Testis (tissue), 3 donors: ENCODE results near the gene CELF2. TPM values are rescaled to one million over a fixed set of nuclear protein-coding genes. Genes with fewer than 3 reads are reported as not detected.

Experiments used
- DNase-seq: peaks from one replicate; pipeline ENCODE4 v3.0.0-alpha.2; 2019
- H3K27ac ChIP-seq, 2 donors: fragments of 200-600 bp; sonication (generic); one replicate each; pipeline ENCODE4 v1.5.1; 2019
- H3K27me3 ChIP-seq: fragments of 200-600 bp; sonication (generic); one replicate; pipeline ENCODE4 v1.5.1; 2019
- H3K36me3 ChIP-seq: fragments of 200-600 bp; sonication (generic); one replicate; pipeline ENCODE4 v1.5.1; 2017; ENCODE audit warnings: low read depth; ENCODE audit errors: missing control alignments
- H3K4me1 ChIP-seq: fragments of 200-600 bp; sonication (generic); one replicate; pipeline ENCODE4 v1.5.1; 2019
- H3K4me3 ChIP-seq, 2 donors: fragments of 200-600 bp; sonication (generic); one replicate each; pipeline ENCODE4 v1.5.1; 2017 to 2019
- H3K9me3 ChIP-seq: fragments of 200-600 bp; sonication (generic); one replicate; pipeline ENCODE4 v1.5.1; 2017
- CTCF ChIP-seq, 3 experiments: fragments of 450-650 bp in 2 of 3; fragments of 200-600 bp in 1 of 3; sonication (generic) in 1 of 3; IDR thresholded peaks; one replicate each; pipeline ENCODE4 v1.5.1; 2016 to 2019; ENCODE audit warnings: antibody characterized with exemption in 3 of 3, mild to moderate bottlenecking in 2 of 3, moderate library complexity in 1 of 3
- POLR2A ChIP-seq: fragments of 450-650 bp; IDR thresholded peaks from one replicate; pipeline ENCODE4 v1.6.1; 2017; ENCODE audit warnings: antibody characterized with exemption, mild to moderate bottlenecking, moderate library complexity
- WGBS, 2 donors: methylation state at CpG; one replicate each; pipeline ENCODE4 v1.1.5; 2018; 5-methylcytosine and 5-hydroxymethylcytosine counted together
- intact Hi-C: fragments of 100-400 bp; cut with DNase I; formaldehyde crosslinking; loops from one replicate; pipeline ENCODE4 v1.15.1; 2023; ENCODE audit warnings: low total_unique reads
- polyA plus RNA-seq: library from polyadenylated mRNA; stranded (reverse); fragments of 350-450 nt; fragmentation: Illumina TruSeq; extraction: RNeasy Lipid Tissue Mini Kit (QIAGEN cat#74804); gene quantifications from one replicate; pipeline ENCODE4 v1.2.3, GENCODE V29; 2014; ENCODE audit warnings: low read depth, low replicate concordance; ENCODE audit not compliant: insufficient read depth
- total RNA-seq, 2 donors: library from RNA; depleted of rRNA; stranded (reverse); fragments of >200 nt; gene quantifications; one replicate each; pipeline ENCODE4 v1.2.3, GENCODE V29; 2016

Gene CELF2
- total and polyA plus RNA-seq, 3 donors from 2014 or later: 17.5 to 41.6 (median 27.8) TPM

GRCh38 chr10:11279314-11279713, 261.6 kb downstream of the CELF2 start:
- no peaks in the 10 kb centered on the region for H3K36me3 ChIP-seq

GRCh38 chr10:11280187-11280932, 262.7 kb downstream of the CELF2 start:
- no peak for DNase-seq
- Histone ChIP-seq H3K27me3 (no peaks in the 10 kb centered on the region), H3K4me1 (no peaks in the 10 kb centered on the region), H3K9me3 (no peaks in the 10 kb centered on the region), H3K4me3 (no peak overlapping the region), H3K27ac (no peak overlapping the region), H3K36me3 (no peaks in the 10 kb centered on the region)
- no peak for TF ChIP-seq CTCF (IDR thresholded peaks at IDR 0.05)
- TF ChIP-seq POLR2A: no peak
- WGBS, 2 donors: 93 to 95% methylated on average over 15 to 25 of the region's 25 CpGs
- intact Hi-C loops: no loop called here

More at GRCh38 chr10:11279314-11279713, 261.6 kb downstream of the CELF2 start:
- WGBS, 2 donors: 89 to 96% methylated on average over 7 of the region's 7 CpGs
- intact Hi-C loops: no loop called here
- TF ChIP-seq POLR2A: no peak
- no peak for TF ChIP-seq CTCF (IDR thresholded peaks at IDR 0.05)
- DNase-seq: no peak
- Histone ChIP-seq H3K9me3 (no peaks in the 10 kb centered on the region), H3K4me1 (no peaks in the 10 kb centered on the region), H3K4me3 (no peak overlapping the region), H3K27me3 (no peaks in the 10 kb centered on the region), H3K27ac (no peak overlapping the region)

- Histone ChIP-seq H3K4me3 (no peak overlapping the region), H3K27ac (no peak overlapping the region), H3K36me3 (no peaks in the 10 kb centered on the region), H3K27me3 (no peaks in the 10 kb centered on the region), H3K4me1 (no peaks in the 10 kb centered on the region), H3K9me3 (no peaks in the 10 kb centered on the region)
- WGBS, 2 donors: 92% methylated on average over 9 of the region's 9 CpGs
- TF ChIP-seq POLR2A: no peak
- TF ChIP-seq CTCF (IDR thresholded peaks at IDR 0.05): no peak
- intact Hi-C loops: no loop called here
- no peak for DNase-seq
Measured at GRCh38 chr10:11282156-11282555, 264.5 kb downstream of the CELF2 start.

GRCh38 chr10:11282661-11283060, 265.0 kb downstream of the CELF2 start:
- TF ChIP-seq CTCF (IDR thresholded peaks at IDR 0.05): no peak
- no peak for TF ChIP-seq POLR2A
- intact Hi-C loops: no loop called here
- H3K4me3 ChIP-seq: no peak overlapping the region
- H3K9me3 ChIP-seq: no peaks in the 10 kb centered on the region
- WGBS, 2 donors: 95 to 96% methylated on average over 8 of the region's 8 CpGs
- H3K36me3 ChIP-seq: no peaks in the 10 kb centered on the region
- H3K27me3 ChIP-seq: no peaks in the 10 kb centered on the region
- H3K4me1 ChIP-seq: no peaks in the 10 kb centered on the region
- DNase-seq: no peak
- no peak overlapping the region for H3K27ac ChIP-seq
